Prostate gland (tissue), 2 donors: ENCODE results near the gene CLDND2. TPM values are rescaled to one million over a fixed set of nuclear protein-coding genes. Genes with fewer than 3 reads are reported as not detected.

Experiments
- DNase-seq: peaks from one replicate; pipeline ENCODE4 v3.0.0-alpha.2; 2019; ENCODE audit warnings: low spot score
- H3K27ac ChIP-seq, 2 donors: fragments of 200-600 bp; sonication (generic); 2 replicates each; pipeline ENCODE4 v1.5.1; 2017 to 2019
- H3K27me3 ChIP-seq: fragments of 200-600 bp; sonication (generic); replicated peaks from 2 replicates; pipeline ENCODE4 v1.5.1; 2019; ENCODE audit not compliant: insufficient read depth
- H3K36me3 ChIP-seq, 2 donors: fragments of 200-600 bp; sonication (generic); 1 replicate in 1 of 2; 2 replicates in 1 of 2; pipeline versions ENCODE4 v1.5.1 to v1.8.1; 2017 to 2019
- H3K4me1 ChIP-seq: fragments of 200-600 bp; sonication (generic); replicated peaks from 2 replicates; pipeline ENCODE4 v1.5.1; 2019
- H3K4me3 ChIP-seq, 2 donors: fragments of 200-600 bp; sonication (generic); 2 replicates each; pipeline ENCODE4 v1.5.1; 2017 to 2019
- H3K9me3 ChIP-seq: fragments of 200-600 bp; sonication (generic); 2 replicates; pipeline ENCODE4 v1.5.1; 2017
- CTCF ChIP-seq, 4 experiments: fragments of 200-600 bp in 2 of 4; fragments of 450-650 bp in 2 of 4; sonication (generic) in 2 of 4; IDR thresholded peaks; 1 replicate in 3 of 4; 2 replicates in 1 of 4; pipeline ENCODE4 v1.5.1; 2016 to 2019; ENCODE audit warnings: antibody characterized with exemption in 4 of 4, mild to moderate bottlenecking in 2 of 4, moderate library complexity in 2 of 4
- POLR2A ChIP-seq: fragments of 450-650 bp; IDR thresholded peaks from one replicate; pipeline ENCODE4 v1.6.1; 2016; ENCODE audit warnings: antibody characterized with exemption, mild to moderate bottlenecking
- POLR2AphosphoS5 ChIP-seq: sonication (generic); formaldehyde crosslinking; IDR thresholded peaks from one replicate; pipeline ENCODE4 v1.6.1; 2017; ENCODE audit warnings: antibody characterized with exemption
- WGBS: methylation state at CpG from one replicate; pipeline ENCODE4 v1.1.5; 2018; 5-methylcytosine and 5-hydroxymethylcytosine counted together
- intact Hi-C: fragments of 100-400 bp; cut with DNase I; formaldehyde crosslinking; loops from one replicate; pipeline ENCODE4 v1.14.2; 2022
- total RNA-seq, 2 donors: library from RNA; depleted of rRNA; stranded (reverse); fragments of >200 nt; gene quantifications; one replicate each; pipeline ENCODE4 v1.1.0, GENCODE V29; 2016

CLDND2 gene
- total RNA-seq, 2 donors from 2014 or later, result 4.2 TPM; not detected in 1

- Histone ChIP-seq H3K4me1 (no peaks in the 10 kb centered on the region), H3K27ac (no peak overlapping the region), H3K9me3 (no peaks in the 10 kb centered on the region), H3K27me3 (no peaks in the 10 kb centered on the region), H3K4me3 (no peak overlapping the region), H3K36me3 (no peaks in the 10 kb centered on the region)
- no peak for DNase-seq
- no peak for TF ChIP-seq POLR2AphosphoS5
- TF ChIP-seq CTCF (IDR thresholded peaks at IDR 0.05), result no peak
- no peak for TF ChIP-seq POLR2A
- WGBS, result 68% methylated on average over 8 of the region's 8 CpGs
- intact Hi-C loops, result loop anchor here (5.0 kb wide), 1 partner anchor 54 kb away; no protein-coding TSS in a partner anchor
These were observed 22.3 kb upstream of the CLDND2 start for GRCh38 chr19:51391073-51391611.

- no peak overlapping the region for H3K27ac ChIP-seq
- H3K9me3 ChIP-seq, result no peaks in the 10 kb centered on the region
- no peak for TF ChIP-seq POLR2AphosphoS5
- no peak for TF ChIP-seq CTCF (IDR thresholded peaks at IDR 0.05)
- TF ChIP-seq POLR2A, result no peak
- 75% methylated on average over 14 of the region's 14 CpGs for WGBS
- no peak overlapping the region for H3K4me3 ChIP-seq
- intact Hi-C loops, result no loop called here
- H3K36me3 ChIP-seq, result no peaks in the 10 kb centered on the region
- no peaks in the 10 kb centered on the region for H3K27me3 ChIP-seq
- no peaks in the 10 kb centered on the region for H3K4me1 ChIP-seq
- no peak for DNase-seq
These were observed 20.3 kb upstream of the CLDND2 start for GRCh38 chr19:51389143-51389542.

GRCh38 chr19:51387924-51388389, 19.2 kb upstream of the CLDND2 start, which contains the start of gene LIM2:
Gene LIM2, minus strand, starts transcription at chr19:51387974. Its CDS starts 531 bp downstream, at chr19:51387443.
- DNase-seq, result no peak
- intact Hi-C loops, result no loop called here
- TF ChIP-seq POLR2A (no peak), CTCF (IDR thresholded peaks at IDR 0.05) (no peak), POLR2AphosphoS5 (no peak)
- no peaks in the 10 kb centered on the region for H3K27me3 ChIP-seq
- H3K36me3 ChIP-seq, result no peaks in the 10 kb centered on the region
- no peak within 1 kb of the TSS for H3K27ac ChIP-seq
- H3K4me3 ChIP-seq, result no peak within 1 kb of the TSS
- H3K4me1 ChIP-seq, result no peaks in the 10 kb centered on the region
- no peaks in the 10 kb centered on the region for H3K9me3 ChIP-seq
- 65% methylated on average over 15 of the region's 15 CpGs for WGBS

- DNase-seq, result no peak
- no peak for TF ChIP-seq POLR2AphosphoS5
- no peak for TF ChIP-seq POLR2A
- no peak for TF ChIP-seq CTCF (IDR thresholded peaks at IDR 0.05)
- Histone ChIP-seq H3K9me3 (no peaks in the 10 kb centered on the region), H3K4me1 (no peaks in the 10 kb centered on the region), H3K27ac (no peak overlapping the region), H3K4me3 (no peak overlapping the region), H3K36me3 (no peaks in the 10 kb centered on the region), H3K27me3 (no peaks in the 10 kb centered on the region)
- WGBS, result 86% methylated on average over 14 of the region's 14 CpGs
- intact Hi-C loops, result no loop called here
These were observed 18.2 kb upstream of the CLDND2 start for GRCh38 chr19:51386882-51387520.

GRCh38 chr19:51382004-51382403, 13.2 kb upstream of the CLDND2 start:
- Histone ChIP-seq H3K27me3 (no peaks in the 10 kb centered on the region), H3K9me3 (no peaks in the 10 kb centered on the region), H3K27ac (no peak overlapping the region), H3K36me3 (no peaks in the 10 kb centered on the region), H3K4me1 (no peaks in the 10 kb centered on the region), H3K4me3 (no peak overlapping the region)
- TF ChIP-seq POLR2AphosphoS5 (no peak), POLR2A (no peak), CTCF (IDR thresholded peaks at IDR 0.05) (no peak)
- no peak for DNase-seq
- 96% methylated on average over 4 of the region's 4 CpGs for WGBS
- intact Hi-C loops, result no loop called here
